Activated effector memory CD4-positive, alpha-beta T cell treated with Interleukin-2 at 50 U/mL for 16 hours (primary cell): ENCODE data around the gene IL16.
"Not testable (repeated sequence)": the region's sequence is repeated elsewhere in the genome, so short reads cannot be mapped to it uniquely, and the experiment has no call there.

Experiments
- DNase-seq: peaks from one replicate; pipeline ENCODE4 v3.0.0-alpha.2; 2020

The IL16 gene

DNA sequence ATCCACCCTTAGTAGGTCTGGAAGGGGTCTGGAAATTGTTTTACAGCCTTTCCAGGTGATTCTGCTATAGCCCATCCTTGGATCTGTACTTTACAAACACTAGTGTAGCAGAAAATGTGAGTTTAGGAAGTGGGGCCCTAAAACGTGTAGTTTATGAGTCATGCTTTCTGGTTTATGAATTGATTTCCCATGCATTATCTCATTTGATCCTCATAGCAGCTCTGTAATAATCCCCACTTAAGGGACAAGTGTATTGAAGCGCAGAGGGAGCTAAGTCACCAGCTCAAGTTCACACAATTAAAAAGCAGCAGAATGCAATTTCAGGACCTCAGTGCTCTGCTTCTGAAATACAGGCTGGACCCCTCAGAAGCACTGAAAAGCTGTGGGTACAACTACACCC lies 149.9 kb downstream of the IL16 start:
- DNase-seq: no peak

DNA sequence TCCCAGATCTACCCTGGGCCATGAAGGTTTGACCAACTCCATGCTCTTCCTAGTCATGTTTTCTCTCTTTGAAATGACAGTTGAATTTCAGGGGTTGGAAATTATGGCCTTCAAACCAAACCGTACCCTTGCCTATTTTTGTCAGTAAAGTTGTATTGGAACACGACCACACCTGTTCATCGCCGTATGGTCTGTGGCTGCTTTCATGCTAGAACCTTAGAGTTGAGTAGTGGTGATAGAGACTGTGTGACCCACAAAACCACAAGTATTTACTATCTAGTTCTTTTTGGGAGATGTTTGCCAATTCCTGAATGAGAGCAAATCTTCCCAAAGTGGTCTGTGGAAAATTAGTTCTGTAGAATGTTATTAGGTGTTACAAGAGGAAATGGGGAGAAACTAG lies 151.2 kb downstream of the IL16 start:
- no peak for DNase-seq

DNA sequence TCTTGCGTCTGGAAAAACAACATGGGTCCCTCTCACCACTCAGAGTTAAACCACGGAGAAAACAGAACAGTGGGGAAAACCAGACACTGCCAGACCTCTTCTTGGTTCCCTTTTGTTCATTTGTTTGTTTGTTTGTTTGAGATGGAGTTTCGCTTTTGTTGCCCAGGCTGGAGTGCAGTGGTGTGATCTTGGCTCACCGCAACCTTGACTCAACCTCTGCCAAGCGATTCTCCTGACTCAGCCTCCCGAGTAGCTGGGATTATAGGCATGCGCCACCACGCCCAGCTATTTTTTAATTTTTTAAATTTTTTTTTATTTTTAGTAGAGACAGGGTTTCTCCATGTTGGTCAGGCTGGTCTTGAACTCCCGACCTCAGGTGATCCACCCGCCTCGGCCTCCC lies 152.0 kb downstream of the IL16 start:
- not testable (repeated sequence) for DNase-seq

DNA sequence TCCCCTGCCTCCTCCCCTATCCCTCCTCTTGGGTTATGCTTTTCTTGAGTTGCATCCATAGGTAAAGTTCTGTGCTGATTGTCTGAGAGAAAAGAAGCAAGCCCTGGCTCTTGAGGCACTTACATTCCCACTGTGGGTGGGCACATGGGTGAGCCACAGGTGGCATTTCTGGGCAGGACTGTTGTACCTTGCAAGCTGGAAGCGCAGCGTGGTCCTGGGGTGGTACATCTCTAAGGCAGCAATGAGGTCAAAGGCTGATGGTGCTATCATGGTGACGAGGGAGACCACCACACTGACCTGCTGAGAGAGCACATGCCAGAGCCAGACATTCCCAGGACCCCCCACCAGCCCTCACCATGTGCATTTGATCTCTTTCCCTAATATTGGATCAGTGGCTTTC lies 152.6 kb downstream of the IL16 start:
- no peak for DNase-seq

DNA sequence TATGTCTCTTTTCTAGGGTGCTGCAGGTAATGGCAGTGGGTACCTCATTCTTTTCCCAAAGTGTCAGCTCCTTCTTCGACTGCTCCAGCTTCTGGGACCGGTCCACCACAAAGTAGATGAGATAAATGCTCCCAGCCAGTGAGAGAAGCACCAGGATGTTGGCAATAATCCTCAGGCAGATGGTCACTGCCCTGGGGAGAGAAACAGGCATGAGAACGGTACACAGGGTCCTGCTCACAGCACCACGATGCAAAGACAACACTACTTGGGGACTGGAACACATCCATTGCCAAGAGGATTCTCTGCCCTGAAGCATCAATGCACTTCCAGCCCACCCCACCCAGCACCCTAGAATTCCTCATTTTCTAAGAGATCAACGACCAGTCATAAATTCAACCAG lies 155.0 kb downstream of the IL16 start:
- no peak for DNase-seq

DNA sequence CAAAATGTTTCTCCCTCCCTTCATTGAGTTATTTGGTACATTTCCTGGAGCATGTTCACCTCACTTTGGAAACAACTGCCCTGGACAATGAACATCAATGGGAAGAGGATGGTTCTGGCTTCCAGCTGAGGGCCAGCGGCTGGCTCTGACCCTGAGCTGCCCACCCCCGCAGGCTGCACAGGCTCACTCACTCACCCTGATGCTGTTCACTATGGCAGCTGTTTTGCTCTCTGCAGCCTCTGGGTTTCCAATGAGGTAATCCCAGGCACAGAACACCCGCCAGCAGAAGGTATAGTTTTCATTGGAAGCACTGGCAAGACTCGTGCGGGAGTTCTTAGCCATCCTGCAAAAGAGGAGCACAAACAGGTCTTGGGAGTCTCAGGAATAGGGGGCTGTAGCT lies 159.6 kb downstream of the IL16 start:
- DNase-seq: no peak

DNA sequence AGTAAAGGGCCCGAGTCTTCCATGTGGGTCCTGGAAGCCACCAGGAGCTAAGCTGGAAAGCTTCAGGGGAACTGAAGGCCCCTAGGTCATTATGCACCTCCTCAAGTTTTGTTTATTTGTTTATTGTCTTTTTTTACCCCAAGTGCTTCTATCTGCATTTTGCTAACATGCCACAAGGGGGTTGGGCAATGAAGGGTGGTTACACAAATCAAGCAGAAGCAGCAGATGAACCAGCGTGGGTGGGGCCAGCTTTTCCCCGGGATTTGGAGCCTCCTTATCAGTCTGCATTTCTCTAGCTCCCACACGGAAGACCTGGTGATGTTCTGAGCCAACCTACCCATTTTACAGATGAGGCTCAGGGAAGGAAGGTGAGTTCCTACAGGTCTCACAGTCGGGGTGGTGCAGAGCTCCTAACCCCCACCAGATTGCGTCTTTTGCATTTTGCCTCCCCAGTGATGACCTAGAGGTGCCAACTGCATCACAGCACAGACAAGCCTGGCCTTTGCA lies 160.6 kb downstream of the IL16 start:
- no peak for DNase-seq

DNA sequence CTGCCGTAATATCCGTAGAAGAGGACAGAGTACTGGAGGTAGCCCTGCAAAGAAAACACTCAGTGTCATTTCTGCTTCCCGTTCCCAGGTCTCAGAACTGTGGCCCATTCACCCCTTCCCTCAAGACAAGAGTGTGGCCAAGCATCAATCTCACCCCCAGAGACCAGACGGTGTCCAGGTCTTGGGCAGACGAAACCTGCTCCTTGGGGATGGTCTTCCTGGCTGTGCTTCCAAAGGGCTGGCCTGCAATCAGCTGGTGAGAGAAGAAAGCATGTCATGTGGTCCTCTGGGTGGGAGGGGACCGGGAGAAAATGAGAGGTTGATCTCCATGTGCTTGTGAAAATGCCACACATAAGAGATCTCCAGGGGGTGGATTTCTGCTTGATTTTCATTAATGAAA lies 161.6 kb downstream of the IL16 start:
- DNase-seq: no peak

DNA sequence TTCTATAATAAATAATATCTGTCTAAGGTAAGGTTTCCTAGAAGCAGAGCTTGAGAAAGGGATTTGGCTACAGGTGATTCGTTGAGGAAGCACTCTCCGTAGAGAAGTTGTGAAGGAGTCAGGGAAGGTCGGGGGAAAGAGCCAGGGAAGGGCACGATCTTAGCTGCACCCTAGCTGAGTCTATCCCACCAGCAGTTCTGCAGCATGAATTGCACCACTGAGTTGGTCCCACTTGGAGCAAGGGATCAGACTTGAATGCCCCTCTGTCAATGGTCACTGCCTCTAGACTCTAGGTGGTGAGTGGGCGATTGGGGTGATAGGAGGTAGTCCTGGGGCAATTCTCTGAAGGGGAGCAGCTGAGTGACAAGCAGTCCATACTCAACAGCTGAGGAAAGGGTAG lies 163.8 kb downstream of the IL16 start:
- no peak for DNase-seq

DNA sequence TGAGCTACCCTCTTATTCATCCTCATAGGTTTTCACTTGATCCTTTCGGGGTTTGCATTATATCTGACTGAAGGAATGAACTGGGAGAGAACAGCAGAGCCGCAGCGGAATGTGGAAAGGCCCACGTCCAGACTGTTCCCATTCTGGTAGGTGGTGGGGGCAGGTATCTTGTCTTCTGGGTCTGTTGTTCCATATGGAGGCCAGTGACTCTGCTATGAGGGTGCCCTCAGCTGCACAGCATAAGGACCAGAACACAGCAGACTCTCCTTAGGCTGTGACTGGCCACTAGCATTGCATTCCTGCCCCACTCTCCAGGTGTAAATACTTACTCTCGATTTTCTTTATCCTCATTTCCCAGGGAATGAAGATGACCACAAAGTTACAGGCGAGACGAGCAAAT lies 165.2 kb downstream of the IL16 start:
- no peak for DNase-seq

DNA sequence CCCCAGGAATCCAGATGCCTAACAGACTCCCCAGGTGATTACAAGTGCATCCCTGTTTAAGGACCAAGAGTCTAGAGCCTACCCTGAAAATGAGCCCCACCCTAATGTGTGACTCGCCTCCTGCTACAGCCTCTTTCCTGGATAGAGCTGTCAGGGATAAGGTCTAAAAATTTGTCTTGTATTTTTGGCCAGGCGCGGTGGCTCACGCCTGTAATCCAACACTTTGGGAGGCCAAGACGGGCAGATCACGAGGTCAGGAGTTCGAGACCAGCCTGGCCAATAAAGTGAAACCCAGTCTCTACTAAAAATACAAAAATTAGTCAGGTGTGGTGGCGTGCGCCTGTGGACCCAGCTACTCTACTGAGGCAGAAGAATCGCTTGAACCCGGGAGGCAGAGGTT lies 166.1 kb downstream of the IL16 start:
- DNase-seq: no peak

DNA sequence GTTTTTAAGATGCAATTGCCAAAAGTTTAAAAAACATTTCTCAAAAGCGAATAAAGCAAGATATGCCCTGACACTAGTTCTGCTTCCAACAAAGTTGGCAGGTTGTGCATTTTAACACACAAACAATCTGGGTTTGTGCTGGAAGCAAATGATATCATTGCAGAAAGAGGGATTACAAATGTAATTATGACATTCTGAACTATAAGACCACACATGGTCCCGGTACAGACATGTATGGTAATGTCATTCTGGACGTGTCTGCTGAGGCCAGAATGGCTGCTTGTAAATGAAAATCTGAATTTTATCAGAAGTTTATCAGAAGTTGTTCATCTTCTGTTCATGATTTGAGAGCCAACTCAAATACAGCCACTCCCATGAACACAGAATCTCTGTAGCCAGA lies 166.6 kb downstream of the IL16 start:
- no peak for DNase-seq
